Activated gamma-delta T cell (primary cell): Measurements from ENCODE around the gene ZBTB2.
"Not testable (repeated sequence)": the region's sequence is repeated elsewhere in the genome, so short reads cannot be mapped to it uniquely, and the experiment has no call there.

ENCODE experiments used
- DNase-seq: peaks from one replicate; lab custom pipeline; 2025; lab: John Stamatoyannopoulos, UW

Gene ZBTB2

DNA sequence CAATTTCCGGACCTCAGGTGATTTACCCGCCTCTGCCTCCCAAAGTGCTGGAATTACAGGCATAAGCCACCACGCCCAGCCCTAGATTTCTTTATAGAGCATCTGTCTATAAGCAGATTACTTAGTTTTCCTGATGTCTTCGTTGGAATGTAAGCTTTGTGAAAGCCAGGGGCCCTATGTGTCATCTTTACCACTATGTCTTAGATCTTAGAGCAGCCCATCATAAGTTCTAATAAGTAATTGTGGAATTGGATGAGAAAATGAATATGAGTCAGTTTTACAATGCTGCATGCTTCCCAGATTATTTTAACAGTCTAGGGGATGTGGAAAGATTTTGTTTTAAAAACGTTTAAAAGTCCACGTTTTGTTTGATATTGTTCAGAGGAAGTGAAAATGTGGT is 9.1 kb upstream of the ZBTB2 start:
- no peak for DNase-seq

DNA sequence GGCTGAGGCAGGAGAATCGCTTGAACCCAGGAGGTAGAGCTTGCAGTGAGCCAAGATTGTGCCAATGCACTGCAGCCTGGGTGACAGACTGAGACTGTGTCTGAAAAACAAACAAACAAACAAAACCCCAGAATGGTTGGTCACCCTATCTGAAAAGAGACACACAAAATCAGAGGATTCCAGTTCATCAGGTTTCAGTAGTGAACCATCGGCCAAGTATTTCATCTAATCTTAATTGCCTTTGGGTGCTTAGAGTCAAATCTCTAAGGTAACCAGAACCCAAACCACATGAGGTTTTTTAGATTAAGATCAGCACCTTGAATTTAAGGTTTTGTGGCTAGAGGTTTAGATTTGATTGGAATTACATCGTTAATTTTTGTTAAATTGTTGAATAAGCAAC is 8.3 kb upstream of the ZBTB2 start:
- no peak for DNase-seq

DNA sequence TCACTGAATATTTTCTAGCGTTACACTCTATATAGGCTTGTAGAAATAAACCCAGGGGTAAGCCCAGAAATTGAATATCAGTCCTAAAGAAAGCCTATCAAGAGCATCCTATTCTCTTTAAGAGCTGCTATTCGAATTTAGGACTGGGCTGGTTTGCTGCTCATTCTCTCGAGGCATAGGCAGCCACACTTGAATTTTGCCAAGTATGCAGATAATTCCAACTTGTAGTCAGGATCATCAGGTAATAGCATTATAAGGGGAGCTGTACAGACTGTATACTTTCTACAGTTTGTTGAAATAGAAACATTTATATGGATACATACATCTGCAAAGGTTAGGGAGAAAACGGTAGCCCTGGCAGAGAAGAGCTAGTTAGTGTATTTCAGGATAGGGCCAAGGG is 2.1 kb upstream of the ZBTB2 start:
- DNase-seq: no peak

DNA sequence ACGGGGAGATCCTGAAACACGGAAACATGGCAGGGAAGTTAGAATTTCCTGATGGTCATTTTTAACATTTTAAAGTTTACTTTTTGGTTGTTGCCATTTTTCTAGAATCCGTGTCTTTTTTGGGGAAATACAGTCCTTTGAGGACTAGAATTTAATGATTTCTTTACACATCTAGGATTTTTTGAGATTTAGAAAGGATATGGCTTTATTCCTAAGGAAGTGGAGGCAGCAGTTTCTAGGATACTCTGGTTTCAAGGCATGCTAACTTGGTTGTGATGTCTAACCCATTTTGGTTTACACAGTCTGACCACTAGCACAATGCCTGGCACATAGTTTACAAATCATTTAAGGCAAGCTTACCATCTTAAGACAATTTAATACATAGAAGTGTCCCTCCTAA is 1.1 kb upstream of the ZBTB2 start:
- DNase-seq: no peak

DNA sequence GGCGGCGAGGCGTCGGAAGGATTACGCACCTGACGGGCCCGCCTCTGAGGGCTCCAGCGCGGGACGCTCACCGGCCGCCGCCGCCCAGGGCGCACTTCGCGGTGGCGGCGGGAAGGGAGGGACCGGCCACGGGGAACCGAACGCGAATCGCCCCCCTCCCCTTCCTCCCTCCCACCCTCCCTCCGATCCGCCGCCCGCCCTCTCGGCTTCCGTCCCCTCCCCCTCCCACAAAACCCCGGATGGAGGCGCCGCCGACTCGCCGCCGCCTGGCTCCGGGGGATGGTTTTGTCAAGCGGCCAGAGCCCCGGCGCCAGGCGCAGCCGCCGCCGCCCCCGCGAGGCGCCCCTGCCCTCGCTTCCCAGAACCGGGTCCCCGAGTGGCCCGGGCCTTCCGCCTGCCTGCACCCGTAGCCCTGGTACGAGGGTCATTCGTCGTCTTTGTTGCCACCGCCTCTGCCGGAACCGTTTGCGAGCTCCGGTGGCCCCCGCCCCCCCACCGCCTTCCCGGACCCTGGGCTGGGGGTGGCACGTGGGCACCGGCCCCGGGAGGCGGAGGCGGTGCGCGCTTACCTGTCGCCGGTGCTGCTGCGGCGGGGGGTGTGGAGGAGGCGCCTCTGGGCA is 398 bp downstream of the ZBTB2 start:
- peak; percentile 82 for DNase-seq

DNA sequence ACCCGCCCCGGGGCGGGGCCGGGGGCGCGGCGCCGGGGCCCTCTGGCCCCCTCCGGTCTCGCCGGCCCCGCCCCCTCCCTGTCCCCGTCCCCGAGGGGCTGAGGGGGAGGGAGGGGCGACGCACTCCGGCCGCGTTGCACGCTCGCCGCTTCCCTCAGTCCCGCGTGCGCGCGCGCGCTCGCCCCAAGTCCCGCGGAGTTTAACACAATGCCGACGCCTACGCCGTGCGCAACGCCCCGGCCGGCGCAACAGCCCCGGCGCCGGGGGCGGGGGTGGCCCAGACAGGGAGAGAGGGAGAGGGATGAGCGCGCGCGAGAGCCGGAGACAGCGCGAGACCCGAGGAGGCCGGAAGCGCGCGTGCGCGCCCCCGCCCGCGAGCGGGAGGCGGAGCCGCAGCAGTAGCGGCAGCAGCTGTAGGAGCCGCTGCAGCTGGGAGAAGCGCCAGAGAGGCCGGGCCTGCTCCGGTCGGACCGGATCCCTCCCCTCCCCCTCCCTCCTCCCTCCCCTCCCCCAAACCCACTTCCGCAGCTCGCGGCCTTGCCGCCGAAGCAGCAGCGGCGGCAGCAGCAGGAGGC is 996 bp downstream of the ZBTB2 start:
- peak; percentile 98 for DNase-seq

DNA sequence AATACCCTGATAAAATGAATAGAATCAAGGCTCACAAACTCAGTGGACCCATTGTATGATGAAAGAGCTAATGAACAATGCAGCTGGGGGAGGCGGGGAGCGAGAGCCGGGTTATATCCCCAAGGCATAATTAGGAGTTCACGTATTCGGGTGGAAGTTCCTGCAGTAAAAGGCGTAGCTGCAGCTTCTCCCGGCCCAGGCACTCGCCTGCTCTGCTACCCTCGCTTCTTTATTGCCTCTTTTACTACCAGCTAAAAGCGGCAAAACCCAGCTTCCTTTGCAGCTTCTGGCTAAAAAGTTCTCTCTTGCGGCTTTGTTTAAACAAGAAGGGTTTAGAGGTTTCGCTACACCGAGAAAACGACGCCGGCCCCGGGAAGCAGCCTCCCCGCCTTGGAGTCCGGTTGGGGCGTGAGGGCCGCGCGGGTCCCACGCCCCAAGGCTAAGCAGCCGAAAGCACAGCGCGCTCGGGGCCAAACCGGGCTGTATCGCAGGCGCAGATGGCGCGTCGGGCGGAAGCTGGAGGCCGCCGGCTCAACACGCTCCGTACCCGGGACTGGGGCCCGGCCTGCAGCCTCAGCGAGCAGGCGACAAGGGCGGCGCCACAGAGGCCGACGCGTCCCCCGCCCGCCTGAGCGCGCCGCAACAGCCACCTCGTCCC is 1.6 kb downstream of the ZBTB2 start:
- no peak for DNase-seq

DNA sequence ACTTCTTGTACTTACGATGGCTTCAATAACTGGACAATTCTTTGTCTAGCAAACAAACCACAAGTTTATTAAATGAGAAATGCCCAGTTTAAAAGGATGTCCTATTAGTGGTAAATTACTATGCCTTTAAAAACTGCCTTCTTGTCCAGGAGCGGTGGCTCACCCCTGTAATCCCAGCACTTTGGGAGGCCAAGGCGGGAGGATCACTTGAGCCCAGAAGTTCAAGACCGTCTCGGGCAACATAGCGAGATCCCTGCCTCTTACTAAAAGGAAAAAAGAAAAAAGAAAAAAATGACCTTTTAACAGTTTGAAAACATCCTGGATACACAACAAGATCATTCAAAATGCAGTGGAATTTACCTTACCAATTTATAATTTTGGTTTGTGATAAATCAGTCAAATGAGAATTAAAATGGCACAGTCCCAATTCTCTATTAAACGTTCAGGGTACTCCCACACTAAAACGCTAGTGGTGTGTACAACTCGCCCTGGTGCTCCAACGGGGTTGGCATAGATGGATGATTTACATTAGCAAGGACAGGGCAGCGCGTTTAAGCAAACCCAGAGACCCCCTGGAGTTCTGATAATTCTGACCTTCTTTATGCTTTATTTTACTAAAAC is 2.3 kb downstream of the ZBTB2 start:
- DNase-seq: no peak

DNA sequence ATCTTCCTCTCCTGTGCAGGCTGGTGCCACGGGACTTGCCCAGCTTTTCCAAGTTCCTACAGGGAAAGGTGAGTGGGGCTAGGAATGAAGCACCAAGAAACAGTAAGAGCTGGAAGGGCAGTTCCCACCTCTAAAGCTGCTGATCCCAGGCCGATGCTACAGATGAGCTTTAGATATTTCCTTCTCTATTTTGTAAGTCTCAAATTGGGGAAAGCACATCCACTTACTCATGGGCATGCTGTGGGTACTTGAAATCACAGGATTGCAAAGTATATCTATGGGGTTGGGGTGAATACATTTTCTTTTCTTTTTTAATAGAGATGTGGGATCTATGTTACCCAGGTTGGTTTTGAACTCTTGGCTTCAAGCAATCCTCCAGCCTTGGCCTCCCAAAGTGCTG is 3.1 kb downstream of the ZBTB2 start:
- DNase-seq: no peak

DNA sequence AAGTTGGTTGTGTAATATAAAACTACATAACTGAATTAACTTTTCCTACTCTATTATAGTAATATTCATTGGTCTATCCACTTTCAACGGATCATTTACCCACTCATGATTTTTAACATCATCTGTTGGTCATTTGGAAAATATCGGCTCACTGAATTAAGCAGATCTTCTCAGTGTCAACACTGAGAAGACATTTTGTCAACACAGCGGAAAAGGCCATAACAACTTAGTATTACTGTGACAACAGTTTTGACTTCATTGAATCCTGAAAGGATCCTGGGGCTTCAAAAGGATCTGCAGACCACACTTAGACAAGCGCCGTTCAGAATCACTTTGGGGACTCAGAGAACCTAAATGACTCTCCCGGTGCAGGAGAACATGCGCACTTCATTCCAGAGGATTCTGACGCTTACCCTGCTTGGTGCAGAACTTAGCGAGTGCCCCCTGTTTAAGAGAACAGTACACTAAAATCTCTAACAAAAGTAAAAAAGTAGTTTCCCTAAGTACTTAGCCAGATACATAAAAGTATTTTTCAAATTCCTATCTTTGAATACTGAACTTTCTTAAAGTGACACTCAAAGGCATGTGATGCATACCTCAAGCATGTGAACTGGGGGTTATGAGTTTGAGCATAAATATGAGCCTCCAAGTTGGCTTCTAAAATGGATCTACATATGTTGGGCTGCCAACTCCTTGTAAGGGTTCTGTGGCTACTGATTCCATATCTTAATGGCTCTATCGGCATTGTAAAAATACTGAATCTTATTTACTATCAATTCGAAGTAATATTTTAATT is 4.0 kb downstream of the ZBTB2 start:
- DNase-seq: no peak

DNA sequence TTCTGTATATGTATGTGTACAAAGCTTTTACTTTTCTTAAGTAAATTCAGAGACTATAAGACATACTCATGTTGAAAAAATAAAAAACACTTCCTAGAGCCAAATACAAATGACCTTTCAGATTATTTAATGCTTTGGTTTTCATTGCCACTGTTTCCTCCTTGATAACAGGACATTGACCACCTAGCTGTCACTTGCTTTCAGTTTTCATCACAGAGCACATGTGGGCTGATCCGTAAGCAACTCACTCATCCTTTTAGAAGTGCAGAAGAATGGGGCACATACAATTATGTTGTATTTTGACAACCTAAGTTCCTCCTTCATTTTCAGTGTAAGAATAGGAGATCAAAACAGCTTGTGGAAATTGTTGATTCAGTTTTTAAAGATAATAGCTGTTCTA is 6.2 kb downstream of the ZBTB2 start:
- DNase-seq: no peak

DNA sequence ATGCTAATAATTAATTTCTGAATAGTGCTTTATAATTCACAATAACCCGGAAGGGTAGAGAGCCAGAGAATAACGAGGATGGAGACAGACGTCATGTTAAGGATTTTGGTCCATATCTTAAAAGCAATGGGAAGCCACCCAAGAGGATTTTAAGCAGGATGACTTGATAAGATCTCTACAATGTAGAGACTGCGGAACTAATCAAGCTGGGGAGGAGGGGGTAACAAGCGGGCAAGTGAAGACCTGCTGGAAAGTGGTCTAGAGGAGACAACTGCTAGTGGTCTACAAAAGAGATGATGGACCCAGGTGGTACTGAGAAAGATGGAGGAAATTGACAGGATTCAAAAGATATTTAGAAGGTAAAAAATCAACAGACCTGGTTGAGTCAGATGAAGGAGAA is 7.2 kb downstream of the ZBTB2 start:
- no peak for DNase-seq

DNA sequence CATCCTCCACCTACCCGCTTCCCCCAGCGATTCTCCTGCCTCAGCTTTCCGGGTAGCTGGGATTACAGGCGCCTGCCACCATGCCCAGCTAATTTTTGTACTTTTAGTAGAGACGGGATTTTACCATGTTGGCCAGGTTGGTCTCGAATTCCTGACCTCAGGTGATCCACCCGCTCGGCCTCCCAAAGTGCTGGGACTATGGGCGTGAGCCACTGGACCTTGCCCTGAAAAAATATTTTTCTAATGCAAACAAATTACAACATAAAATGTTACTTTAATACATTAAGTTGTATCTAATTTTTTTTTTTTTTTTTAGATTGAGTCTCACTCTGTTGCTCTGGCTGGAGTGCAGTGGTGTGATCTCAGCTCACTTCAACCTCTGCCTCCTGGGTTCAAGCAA is 8.7 kb downstream of the ZBTB2 start:
- DNase-seq: not testable (repeated sequence)

DNA sequence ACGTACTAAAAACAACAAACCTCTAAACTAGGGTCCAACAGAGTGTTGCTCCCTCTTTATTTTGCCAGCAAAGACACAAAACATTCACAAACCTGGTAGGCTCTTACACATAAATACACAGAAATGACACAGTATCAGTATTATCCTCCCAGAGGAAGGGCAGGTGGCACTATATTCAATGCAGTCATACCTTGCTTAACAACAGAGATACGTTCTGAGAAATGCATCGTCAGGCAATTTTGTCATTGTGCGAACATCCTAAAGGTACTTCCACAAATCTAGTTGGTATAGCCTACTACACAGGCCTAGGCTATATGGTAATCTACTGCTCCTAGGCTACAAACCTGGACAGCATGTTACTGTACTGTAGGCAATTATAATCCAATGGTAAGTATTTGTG is 9.6 kb downstream of the ZBTB2 start:
- DNase-seq: no peak

DNA sequence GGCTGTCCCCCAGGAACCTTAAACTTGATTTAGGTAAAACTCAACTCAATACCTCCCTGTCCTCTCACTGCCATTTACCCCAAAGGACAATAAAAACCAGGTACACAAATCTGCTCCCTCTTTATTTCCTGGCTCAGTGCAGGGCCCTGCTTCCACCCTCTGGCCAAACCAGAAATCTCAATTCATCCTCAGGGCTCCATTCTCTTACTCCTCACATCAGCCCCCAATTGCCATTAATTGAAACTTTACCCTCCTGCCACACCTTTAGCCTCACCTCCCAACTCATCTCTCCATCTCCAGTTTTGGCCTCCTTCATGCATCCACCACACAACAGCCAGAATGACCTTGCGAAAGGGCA is 10.5 kb downstream of the ZBTB2 start:
- no peak for DNase-seq

DNA sequence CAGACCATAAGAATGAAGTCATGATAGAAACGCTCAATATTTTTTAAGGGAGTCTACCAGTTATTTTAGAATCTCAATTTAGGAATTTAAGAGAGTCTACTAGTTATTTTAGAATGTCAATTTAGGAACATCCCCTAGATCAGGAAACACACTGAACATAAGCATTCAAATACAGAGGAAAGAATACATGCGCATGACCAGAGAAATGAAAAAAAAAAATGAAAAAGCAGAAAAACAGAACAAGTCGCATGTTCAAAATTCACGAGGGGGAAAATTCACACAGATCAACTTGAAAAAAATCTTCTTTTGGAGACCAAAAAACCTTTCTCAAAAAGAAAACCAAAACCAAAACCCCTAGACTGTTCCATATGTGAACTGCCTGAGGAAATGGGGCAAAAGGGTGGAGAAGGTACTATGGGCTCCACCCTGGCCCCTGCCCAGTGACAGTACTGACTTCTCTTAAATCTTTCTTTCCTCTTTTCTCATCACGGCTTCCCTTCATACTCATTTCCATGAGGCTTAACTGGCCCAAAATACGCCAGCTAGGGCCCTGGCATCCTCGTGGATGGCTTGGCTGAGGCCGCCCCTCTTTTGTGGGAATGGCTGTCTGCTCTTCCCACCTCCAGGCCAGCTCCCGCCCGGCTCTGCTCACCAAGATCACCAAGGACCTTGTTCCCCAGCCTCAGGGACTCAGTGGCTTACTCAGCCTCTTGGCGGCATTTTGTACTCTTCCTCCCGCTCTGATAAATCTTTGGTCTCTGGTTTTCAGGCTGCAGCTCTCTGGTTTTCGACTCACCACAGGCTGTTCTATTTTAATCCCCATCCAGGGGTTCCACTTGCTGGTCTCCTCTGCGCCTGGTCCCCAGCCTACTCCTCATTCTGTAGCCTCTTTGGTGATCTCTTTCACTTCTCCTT is 11.2 kb downstream of the ZBTB2 start:
- DNase-seq: no peak

DNA sequence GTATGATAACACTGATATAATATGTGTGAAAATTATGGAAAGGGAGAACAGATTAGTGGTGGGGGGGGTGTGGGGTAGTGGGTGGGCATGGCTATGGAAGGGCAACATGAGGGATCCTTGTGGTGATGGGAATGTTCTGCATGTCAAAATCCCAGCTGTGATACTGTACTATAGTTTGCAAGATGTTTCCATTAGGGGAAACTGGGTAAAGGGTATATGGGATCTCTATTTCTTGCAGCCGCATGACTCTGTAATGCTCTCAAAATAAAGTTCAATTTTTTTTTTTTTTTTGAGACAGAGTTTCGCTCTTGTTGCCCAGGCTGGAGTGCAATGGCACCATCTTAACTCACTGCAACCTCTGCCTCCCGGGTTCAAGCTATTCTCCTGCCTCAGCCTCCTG is 14.3 kb downstream of the ZBTB2 start:
- no peak for DNase-seq

DNA sequence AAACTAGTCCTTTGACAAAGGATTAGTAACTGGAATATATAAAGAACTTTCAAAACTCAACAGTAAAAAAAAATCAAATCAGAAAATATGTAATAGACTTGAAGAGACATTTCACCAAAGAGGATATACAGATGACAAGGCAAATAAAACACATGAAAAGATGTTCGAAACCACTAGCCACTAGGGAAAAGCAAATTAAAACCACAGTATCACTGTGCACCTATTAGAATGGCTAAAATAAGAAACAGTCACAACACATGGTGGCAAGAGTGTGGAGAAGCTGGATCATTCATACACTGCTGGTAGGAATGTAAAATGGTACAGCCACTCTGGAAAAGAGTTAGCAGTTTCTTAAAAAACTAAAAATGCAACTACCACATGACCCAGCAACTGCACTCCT is 14.9 kb downstream of the ZBTB2 start:
- no peak for DNase-seq

DNA sequence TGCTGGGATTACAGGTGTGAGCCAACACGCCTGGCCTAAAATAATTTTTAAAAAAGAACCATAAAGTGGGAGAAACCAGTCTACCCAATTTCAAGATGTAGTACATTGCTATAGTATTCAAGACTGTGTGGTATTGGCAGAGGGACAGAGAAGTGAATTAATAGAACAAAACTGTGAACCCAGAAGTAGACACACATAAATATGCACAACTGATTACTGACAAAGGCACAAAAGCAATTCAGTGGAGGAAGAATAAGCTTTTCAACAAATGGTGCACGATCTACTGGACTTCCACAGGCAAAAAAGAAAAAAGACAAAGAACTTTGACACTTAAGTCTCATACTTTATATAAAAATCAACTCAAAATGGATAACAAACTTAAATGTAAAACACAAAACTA is 15.5 kb downstream of the ZBTB2 start:
- no peak for DNase-seq

DNA sequence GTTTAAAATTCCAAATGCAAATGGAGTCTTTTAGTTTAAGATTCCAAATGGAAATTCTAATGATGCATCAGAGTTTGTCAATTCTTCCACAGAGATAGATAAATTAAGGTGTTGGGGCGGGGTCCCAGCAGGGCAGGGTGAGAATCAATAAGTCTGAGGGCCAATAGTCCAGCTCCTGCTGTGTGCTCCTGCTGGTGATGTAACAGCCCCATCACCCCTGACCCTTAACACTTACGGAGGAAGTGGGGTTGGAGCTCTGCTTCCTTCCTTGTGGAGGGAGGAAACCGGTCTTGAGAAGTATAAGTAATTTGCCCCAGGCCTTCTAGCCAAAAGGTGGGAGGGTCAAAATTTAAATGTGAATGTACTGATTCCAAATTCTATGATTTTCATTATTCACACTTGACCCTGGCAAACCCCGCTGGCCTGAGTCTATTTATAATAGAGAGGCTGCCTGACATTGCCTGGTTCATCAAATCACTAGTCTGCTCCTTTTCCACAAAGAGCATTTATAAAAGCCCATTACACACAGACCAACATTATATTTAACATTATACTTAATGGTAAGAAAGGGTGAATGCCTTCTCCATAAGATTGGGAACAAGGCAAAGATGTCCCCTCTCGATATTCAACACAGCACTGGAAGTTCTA is 17.2 kb downstream of the ZBTB2 start:
- DNase-seq: no peak

DNA sequence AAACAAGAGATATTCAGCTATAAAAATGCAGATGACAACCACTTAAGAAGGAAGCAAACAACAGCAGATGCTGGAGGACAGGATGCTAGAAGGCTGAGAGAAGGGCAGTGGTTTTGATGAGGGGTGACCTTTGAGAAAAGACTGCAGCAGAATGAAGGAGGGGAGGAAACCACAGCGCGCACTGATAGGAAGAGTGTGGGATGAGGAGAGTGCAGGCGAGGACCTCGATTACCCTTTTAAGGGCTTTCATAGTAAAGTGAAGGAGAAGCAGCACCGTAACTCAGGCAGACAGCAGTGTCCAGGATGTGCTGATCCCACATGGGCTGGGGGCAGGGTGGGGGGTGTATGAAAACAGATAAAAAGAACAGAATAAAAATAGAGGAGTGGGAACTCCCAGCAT is 19.2 kb downstream of the ZBTB2 start:
- no peak for DNase-seq
